Nephron progenitor cell (in vitro differentiated cells): ENCODE data around the gene DNAJA4.

Experiments used
- DNase-seq: peaks from one replicate; pipeline ENCODE4 v3.0.0; 2021
- H3K27ac Mint-ChIP-seq: 2 replicates; pipeline ENCODE4 v1.8.0; 2021; ENCODE audit warnings: mild to moderate bottlenecking, moderate library complexity, mixed read lengths
- H3K27me3 Mint-ChIP-seq: 2 replicates; pipeline ENCODE4 v1.8.0; 2021; ENCODE audit warnings: mild to moderate bottlenecking, low read depth, mixed read lengths; ENCODE audit not compliant: poor library complexity
- H3K36me3 Mint-ChIP-seq: 2 replicates; pipeline ENCODE4 v1.8.0; 2021; ENCODE audit warnings: low read depth, mixed read lengths
- H3K4me1 Mint-ChIP-seq: 2 replicates; pipeline ENCODE4 v1.8.0; 2021; ENCODE audit warnings: mixed read lengths
- H3K4me3 Mint-ChIP-seq: 2 replicates; pipeline ENCODE4 v1.8.0; 2021; ENCODE audit warnings: mild to moderate bottlenecking, moderate library complexity, mixed read lengths
- H3K9me3 Mint-ChIP-seq: 2 replicates; pipeline ENCODE4 v1.8.0; 2021; ENCODE audit warnings: mild to moderate bottlenecking, moderate library complexity, mixed read lengths
- TF ChIP-seq, protein P1 (sequence below): fragments of 200-600 bp; sonication (generic); IDR thresholded peaks from 2 replicates; pipeline ENCODE4 v1.5.0; 2021; ENCODE audit warnings: antibody characterized with exemption

Gene DNAJA4

GRCh38 chr15:78291052-78291451 is 26.7 kb downstream of the DNAJA4 start:
- H3K4me1 Mint-ChIP-seq: no peaks in the 10 kb centered on the region
- no peak overlapping the region for H3K27ac Mint-ChIP-seq
- H3K9me3 Mint-ChIP-seq: no peaks in the 10 kb centered on the region
- no peak overlapping the region for H3K4me3 Mint-ChIP-seq
- peaks cover 21% of the 10 kb centered on the region for H3K36me3 Mint-ChIP-seq
- TF ChIP-seq, protein P1, sequence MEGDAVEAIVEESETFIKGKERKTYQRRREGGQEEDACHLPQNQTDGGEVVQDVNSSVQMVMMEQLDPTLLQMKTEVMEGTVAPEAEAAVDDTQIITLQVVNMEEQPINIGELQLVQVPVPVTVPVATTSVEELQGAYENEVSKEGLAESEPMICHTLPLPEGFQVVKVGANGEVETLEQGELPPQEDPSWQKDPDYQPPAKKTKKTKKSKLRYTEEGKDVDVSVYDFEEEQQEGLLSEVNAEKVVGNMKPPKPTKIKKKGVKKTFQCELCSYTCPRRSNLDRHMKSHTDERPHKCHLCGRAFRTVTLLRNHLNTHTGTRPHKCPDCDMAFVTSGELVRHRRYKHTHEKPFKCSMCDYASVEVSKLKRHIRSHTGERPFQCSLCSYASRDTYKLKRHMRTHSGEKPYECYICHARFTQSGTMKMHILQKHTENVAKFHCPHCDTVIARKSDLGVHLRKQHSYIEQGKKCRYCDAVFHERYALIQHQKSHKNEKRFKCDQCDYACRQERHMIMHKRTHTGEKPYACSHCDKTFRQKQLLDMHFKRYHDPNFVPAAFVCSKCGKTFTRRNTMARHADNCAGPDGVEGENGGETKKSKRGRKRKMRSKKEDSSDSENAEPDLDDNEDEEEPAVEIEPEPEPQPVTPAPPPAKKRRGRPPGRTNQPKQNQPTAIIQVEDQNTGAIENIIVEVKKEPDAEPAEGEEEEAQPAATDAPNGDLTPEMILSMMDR: no peak
- DNase-seq: no peak
- H3K27me3 Mint-ChIP-seq: no peaks in the 10 kb centered on the region

DNA sequence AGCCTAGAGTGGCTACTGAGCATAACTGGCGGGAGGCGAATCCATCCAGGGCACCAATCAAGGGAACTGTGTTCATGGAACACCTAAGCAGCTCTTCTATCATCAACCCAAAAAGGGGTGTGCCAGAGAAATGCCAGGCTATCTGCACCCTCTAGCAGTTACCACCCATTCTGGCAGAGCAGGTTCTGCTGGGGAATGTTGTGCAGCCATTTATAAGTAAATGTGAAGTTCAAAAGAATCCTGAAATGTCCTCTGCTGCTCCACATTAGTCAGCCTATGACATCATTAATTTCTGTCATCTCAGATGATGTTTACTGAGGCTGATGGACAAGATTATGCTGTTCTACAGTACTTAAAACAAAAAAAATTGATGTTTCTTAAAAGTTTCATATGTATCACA is 27.3 kb downstream of the DNAJA4 start:
- DNase-seq: no peak
- H3K9me3 Mint-ChIP-seq: no peaks in the 10 kb centered on the region
- H3K27me3 Mint-ChIP-seq: no peaks in the 10 kb centered on the region
- H3K4me1 Mint-ChIP-seq: no peaks in the 10 kb centered on the region
- no peak overlapping the region for H3K4me3 Mint-ChIP-seq
- peaks cover 15% of the 10 kb centered on the region for H3K36me3 Mint-ChIP-seq
- H3K27ac Mint-ChIP-seq: no peak overlapping the region
- TF ChIP-seq, protein P1: no peak

DNA sequence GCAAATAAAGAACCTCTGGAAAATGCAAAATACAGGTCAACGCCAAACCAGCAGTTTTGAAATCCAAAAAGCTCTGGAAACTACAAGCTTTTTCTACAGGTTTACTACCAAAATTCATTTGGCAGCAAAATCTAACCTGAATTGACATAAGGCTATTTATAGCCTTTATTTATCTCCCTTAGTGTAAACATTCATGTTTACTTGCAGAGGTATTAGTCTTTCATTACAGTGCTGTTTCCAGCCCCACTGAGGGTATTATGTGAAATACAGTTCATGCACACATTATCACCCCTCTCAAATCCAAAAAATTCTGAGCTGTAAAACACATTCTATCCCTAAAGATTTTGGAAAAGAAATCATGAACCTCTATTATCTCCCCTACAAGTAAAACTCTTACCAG is 27.9 kb downstream of the DNAJA4 start:
- H3K27me3 Mint-ChIP-seq: no peaks in the 10 kb centered on the region
- no peaks in the 10 kb centered on the region for H3K9me3 Mint-ChIP-seq
- H3K4me1 Mint-ChIP-seq: no peaks in the 10 kb centered on the region
- H3K27ac Mint-ChIP-seq: no peak overlapping the region
- H3K4me3 Mint-ChIP-seq: no peak overlapping the region
- H3K36me3 Mint-ChIP-seq: peaks cover 11% of the 10 kb centered on the region
- no peak for DNase-seq
- TF ChIP-seq, protein P1: no peak

- H3K9me3 Mint-ChIP-seq: no peaks in the 10 kb centered on the region
- peaks cover 23% of the 10 kb centered on the region for H3K4me1 Mint-ChIP-seq
- peak within 1 kb of the TSS; percentile 96 for H3K4me3 Mint-ChIP-seq
- H3K27ac Mint-ChIP-seq: peak within 1 kb of the TSS; percentile 98
- peaks cover 2% of the 10 kb centered on the region for H3K36me3 Mint-ChIP-seq
- peak; percentile 93 for DNase-seq
- TF ChIP-seq, protein P1: no peak
- peaks cover 40% of the 10 kb centered on the region for H3K27me3 Mint-ChIP-seq
Observed at GRCh38 chr15:78299101-78299930, 35.0 kb downstream of the DNAJA4 start, which contains the start of gene SKIC8. TSS of gene SKIC8 (minus strand) at chr15:78299609. CDS start at chr15:78295686, 3,923 bp downstream.

GRCh38 chr15:78301326-78301725 is 37.0 kb downstream of the DNAJA4 start:
- Mint-ChIP-seq H3K36me3 (no peaks in the 10 kb centered on the region), H3K9me3 (no peaks in the 10 kb centered on the region), H3K27ac (no peak overlapping the region), H3K4me1 (peaks cover 30% of the 10 kb centered on the region), H3K4me3 (peak overlapping the region; percentile 52), H3K27me3 (peaks cover 57% of the 10 kb centered on the region)
- no peak for DNase-seq
- TF ChIP-seq, protein P1: no peak

- no peak overlapping the region for H3K4me3 Mint-ChIP-seq
- H3K9me3 Mint-ChIP-seq: no peaks in the 10 kb centered on the region
- no peak overlapping the region for H3K27ac Mint-ChIP-seq
- TF ChIP-seq, protein P1: no peak
- H3K36me3 Mint-ChIP-seq: no peaks in the 10 kb centered on the region
- DNase-seq: no peak
- peaks cover 62% of the 10 kb centered on the region for H3K27me3 Mint-ChIP-seq
- peaks cover 30% of the 10 kb centered on the region for H3K4me1 Mint-ChIP-seq
Observed at GRCh38 chr15:78301828-78302227, 37.5 kb downstream of the DNAJA4 start.
